ENCODE results near the gene PCLO.

- TF ChIP-seq GATA2 (IDR thresholded peaks at IDR 0.05; ENCODE audit: low read depth, low read length) (no peak), GATA3 (IDR thresholded peaks at IDR 0.05; ENCODE audit: low read depth, low read length) (no peak)
These were observed 339.6 kb downstream of the PCLO start for GRCh38 chr7:82823073-82823472.

All from SH-SY5Y (cell line).